Stimulated activated CD4-positive, alpha-beta T cell treated with anti-CD3 and anti-CD28 coated beads, Interleukin-15, amount 100 ng/mL, for 48 hours (primary cell): Measurements from ENCODE around the gene HMG20A.

Source experiments
- DNase-seq, 2 donors: peaks; one replicate each; pipeline ENCODE4 v3.0.0-alpha.2; 2020; ENCODE audit warnings: low read depth in 2 of 2

The HMG20A gene

GRCh38 chr15:77518458-77518857 lies 97.8 kb downstream of the HMG20A start:
- no peak for DNase-seq

- no peak for DNase-seq
Observed at GRCh38 chr15:77519540-77519939, 98.9 kb downstream of the HMG20A start.

- DNase-seq = no peak
Observed at GRCh38 chr15:77521206-77521605, 100.5 kb downstream of the HMG20A start.

DNA sequence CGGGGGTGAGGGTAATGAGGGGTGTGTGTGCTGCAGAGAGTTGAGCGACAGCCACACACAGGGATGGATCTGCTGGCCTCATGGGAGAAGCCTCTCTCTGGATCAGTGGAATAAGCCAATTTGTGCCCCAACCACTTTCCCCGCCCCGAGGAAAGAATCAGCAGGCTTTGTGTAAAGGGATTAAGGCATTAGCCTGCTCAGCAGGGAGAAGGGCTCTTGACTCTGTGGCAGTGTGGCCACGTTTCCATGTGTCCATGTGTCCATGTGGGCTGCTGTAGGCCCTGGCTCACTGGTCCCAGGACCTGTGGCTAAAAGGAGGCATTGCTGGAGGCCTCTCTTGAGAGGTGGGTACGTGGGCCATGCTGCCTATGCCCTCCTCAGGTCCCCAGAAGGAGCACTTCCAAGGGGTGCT lies 104.7 kb downstream of the HMG20A start:
- DNase-seq = no peak

- DNase-seq = no peak
Observed at GRCh38 chr15:77525907-77526594, 105.4 kb downstream of the HMG20A start.

DNA sequence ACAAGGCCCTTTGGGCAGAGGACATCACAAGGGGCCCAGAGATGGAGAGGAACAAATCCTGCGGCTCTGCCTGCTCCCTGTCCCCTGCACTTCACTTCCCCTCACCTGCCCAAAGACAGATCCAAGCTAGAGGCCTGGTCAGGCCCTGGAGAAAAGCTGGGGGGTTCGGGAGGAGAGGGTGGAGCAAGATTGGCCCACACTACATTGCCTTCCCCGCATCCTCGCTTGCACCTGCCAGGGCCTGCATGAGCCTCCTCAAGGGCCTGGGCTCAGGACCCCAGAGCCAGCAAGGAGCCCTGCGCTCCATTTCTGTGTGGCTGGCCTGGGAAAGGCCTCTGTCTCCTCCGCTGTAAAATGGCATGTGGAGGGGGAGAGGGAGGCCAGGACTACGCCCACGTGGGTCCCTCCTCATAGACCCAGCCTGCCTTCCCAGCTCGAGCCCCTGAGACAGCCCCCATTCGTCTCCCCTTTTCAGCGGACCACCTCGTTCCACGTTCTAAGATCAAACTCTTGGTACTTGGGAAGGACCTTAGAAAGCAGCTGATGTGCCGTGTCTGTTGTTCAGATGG lies 106.0 kb downstream of the HMG20A start:
- no peak for DNase-seq

DNA sequence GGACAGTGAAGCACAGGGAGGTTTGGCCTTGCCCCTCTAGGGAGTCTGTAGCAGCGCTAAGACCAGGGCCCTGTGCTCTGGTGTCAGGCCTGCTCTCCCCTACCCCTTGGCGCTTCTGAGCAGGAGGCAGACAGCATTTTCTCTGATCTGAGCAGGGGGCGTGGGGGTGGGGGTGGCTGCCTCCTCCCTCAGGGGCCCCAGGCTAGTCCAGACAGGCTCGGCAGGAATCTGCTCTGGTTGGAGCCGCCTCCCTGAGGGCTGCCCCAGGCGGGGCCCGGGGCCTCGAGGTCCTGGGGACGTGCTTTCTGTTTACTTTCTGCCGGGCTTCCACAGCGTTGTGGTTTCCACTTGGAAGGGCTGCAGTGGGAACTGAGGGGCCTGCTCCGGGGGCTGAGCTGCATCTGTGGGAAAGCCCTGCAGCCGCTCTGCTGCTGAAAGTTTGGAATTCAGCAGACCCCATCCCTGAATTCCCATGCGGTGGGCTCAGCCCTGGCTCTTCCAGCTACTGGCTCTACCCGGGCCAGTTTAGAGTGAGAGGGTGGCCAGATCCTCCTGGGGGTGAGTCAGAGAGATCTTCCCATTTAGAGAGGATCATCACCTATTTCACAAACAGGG lies 106.6 kb downstream of the HMG20A start:
- no peak for DNase-seq

DNA sequence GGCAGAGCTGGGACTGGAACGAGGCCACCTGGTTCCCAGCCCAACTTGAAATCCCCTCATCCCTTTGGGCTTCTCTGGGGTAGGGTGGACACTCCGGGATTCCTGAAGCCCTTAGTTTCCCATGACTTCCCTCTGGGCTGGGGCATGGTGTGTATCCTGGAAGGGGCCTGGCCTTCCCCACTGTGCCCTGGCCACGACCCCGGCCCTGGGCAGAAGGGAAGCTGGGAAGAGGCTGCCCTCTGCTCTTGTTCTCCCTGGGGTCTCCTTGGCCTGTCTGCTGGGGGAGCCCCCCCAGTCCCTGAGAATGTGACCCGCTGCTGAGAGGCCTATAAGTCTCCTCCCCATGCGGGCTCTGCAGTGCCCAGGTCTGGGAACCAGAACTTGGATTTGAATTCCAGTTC lies 107.1 kb downstream of the HMG20A start:
- no peak for DNase-seq

- no peak for DNase-seq
Observed at GRCh38 chr15:77528290-77528967, 107.7 kb downstream of the HMG20A start.

- no peak for DNase-seq
Observed at GRCh38 chr15:77528968-77529319, 108.3 kb downstream of the HMG20A start.

- no peak for DNase-seq
Observed at GRCh38 chr15:77529394-77530159, 108.9 kb downstream of the HMG20A start.

DNA sequence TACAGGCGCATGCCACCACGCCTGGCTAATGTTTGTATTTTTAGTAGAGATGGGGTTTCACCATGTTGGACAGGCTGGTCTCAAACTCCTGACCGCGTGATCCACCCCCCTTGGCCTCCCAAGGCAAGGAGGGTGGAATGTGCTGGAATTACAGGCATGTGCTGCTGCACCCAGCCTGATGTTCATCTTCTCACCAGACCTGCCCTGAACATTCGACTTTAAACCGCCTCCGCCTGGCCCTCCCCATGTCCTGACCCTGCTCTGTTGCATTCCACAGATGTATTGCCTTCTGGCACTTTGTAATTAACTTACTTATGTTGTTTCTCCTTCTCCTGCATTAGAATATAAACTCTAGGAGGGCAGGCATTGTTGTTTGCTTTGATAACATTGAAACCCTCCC lies 109.9 kb downstream of the HMG20A start:
- no peak for DNase-seq

GRCh38 chr15:77531191-77532000 lies 110.7 kb downstream of the HMG20A start:
- no peak for DNase-seq

DNA sequence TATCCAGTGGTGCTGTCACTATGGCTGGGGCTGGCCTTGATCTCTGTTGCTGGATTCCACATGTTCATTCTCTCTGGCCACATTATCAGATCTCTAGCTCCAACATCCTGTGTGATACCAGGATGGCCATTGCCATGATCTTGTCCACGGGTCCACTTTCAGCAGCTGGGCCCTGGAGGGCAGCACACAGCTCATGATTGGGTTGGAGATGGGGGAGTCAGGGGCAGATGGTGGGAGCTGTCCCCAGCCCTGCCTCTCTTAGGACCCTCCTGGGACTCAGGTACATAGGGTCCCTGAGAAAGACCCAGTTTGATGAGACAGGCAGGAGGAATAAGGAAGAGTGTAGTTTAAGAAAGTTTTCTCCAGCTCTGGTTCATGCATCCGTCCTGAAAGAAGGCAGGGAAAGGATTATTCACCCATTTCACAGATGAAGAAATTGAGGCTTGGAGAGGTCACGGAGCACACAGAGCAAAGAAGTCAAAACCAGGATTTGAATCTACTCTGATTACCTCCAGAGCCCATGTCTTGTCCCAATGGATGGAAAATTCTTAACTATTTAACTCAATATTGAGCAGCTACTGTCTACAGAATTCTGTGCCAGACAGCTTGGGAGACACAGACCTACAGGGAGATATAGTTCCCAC lies 111.5 kb downstream of the HMG20A start:
- no peak for DNase-seq

GRCh38 chr15:77532846-77533245 lies 112.2 kb downstream of the HMG20A start:
- DNase-seq = no peak

DNA sequence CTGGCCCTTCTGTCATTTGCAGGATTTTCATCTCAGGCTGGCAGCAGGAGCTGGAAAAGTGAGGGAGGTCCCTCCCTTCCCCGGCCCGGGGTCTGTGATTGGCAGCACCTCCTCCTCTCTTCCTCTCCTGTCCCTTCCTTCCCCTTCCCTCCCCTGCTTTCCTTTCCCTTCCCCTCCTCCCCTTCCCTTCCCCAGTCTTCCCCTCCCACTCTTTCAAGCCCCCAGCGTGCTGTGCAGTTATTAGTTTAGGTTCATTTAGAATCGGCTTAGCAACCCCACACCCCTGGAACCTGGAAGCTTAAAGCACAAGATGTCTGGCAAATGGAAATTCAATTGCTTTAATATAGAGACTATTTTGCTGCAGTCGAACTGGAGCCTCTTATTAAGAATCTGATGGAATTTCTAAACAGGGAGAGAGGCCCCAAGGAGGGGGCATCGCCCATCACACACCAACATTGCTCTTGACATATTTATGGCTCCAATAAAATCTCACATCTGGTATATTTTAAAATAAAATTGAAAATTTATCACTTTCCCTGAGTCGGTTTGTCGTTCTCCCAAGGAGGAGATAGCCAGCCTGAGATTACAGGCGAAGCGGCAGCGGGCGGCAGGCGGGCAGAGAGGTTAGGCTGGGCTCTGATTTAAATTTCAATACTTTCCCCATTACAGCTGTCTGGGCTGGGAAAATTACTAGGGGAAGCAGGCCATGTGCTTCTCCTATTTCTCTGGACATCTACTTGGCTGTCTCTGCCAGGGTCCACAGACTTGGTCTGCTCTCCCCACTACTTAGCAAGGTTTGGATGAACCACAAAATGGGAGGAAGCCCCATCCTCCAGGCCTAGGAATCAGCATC lies 113.1 kb downstream of the HMG20A start:
- DNase-seq = no peak
